Activated CD8-positive, alpha-beta memory T cell treated with anti-CD3 and anti-CD28 coated beads, Interleukin-2, amount 50 U/mL, for 1 hour (primary cell): ENCODE data around the gene SFMBT2.

Experiments
- DNase-seq: peaks from one replicate; pipeline ENCODE4 v3.0.0-alpha.2; 2020; ENCODE audit errors: extremely low read depth

The SFMBT2 gene

GRCh38 chr10:7425691-7426090 is 14.9 kb upstream of the SFMBT2 start:
- DNase-seq: no peak

- no peak for DNase-seq
Observed at GRCh38 chr10:7424919-7425318, 14.1 kb upstream of the SFMBT2 start.

- DNase-seq: no peak
Observed at GRCh38 chr10:7424315-7424714, 13.5 kb upstream of the SFMBT2 start.

DNA sequence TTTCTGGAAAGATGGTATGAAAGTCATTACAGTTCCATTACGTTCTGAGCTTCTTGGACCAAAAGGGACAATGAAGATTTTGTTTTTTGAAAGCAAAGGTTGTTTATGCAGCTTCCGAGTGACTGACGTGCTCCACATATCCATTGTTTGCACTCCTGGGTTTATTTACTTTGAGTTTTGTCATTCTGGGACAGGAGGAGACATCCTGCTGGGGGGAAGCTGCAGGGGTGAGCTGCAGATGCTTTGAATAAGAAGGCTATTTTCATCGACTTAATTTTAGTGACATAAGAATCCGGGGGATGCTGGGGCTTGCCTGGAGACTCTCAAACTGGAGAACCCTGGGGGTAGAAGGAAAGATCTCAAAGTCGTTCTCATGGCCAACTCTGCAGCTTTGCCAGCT is 12.7 kb upstream of the SFMBT2 start:
- DNase-seq: no peak

DNA sequence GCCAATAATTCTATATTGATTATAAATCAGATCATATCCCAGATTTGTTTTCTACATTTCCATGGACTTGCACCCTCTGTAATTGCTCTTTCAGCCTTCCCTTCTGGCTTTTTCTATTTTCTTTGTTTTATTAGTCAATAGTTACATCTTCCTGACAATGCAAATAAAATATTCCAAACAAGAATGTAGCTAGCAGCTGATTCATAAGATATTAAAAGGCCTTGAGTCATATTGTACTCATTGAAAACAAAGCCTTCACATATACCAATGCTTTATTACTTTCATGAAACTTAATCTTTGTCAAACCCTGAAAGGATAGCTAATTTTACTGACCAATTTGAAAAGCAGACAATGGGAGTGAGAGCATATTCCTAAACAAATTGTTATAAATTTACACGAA is 10.7 kb upstream of the SFMBT2 start:
- no peak for DNase-seq

- no peak for DNase-seq
Observed at GRCh38 chr10:7419998-7420397, 9.2 kb upstream of the SFMBT2 start.

- no peak for DNase-seq
Observed at GRCh38 chr10:7417807-7418206, 7.0 kb upstream of the SFMBT2 start.

DNA sequence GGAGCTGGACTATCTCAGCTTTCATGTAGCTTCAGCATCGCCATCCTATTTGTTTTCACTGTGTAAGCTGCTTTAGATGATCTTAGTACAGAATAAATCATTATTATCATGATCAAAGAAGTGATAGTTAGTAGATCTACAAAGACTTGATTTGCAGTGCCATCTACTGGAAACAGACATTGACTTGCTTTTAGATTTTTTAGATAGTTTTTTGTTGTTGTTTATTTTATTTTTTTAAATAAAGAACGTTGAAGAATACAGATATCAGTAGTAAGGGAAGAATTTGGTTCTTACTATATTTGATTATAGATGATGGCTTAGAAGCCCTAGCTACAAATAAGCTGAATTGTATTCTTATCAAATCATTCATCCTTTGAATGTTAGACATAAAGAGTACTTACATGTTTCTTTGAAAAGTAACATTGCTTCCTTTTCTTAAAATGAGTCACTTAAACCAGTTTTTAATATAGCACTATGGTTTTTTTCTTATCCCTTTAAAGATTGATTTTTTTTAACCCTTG is 6.3 kb upstream of the SFMBT2 start:
- no peak for DNase-seq

DNA sequence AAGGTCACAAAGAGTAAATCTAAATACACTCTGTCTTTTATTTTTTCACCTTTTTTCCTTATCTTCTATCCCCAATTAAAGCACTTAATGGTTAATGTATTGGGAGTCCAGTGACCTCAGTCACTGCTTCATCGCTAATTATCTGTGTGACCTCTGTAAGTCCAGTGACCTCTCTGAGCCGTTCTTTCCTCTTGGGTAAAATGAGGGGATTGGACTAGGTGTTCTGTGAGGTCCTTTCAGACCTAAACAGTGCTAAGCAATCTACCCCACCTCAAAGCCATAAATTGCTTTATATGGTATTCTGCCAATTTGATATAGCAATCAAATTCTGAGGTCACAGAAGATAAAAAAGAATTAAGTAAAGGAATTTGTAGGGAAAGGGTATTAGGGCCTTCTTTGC is 3.9 kb upstream of the SFMBT2 start:
- no peak for DNase-seq

GRCh38 chr10:7412928-7413282 is 2.1 kb upstream of the SFMBT2 start:
- no peak for DNase-seq

DNA sequence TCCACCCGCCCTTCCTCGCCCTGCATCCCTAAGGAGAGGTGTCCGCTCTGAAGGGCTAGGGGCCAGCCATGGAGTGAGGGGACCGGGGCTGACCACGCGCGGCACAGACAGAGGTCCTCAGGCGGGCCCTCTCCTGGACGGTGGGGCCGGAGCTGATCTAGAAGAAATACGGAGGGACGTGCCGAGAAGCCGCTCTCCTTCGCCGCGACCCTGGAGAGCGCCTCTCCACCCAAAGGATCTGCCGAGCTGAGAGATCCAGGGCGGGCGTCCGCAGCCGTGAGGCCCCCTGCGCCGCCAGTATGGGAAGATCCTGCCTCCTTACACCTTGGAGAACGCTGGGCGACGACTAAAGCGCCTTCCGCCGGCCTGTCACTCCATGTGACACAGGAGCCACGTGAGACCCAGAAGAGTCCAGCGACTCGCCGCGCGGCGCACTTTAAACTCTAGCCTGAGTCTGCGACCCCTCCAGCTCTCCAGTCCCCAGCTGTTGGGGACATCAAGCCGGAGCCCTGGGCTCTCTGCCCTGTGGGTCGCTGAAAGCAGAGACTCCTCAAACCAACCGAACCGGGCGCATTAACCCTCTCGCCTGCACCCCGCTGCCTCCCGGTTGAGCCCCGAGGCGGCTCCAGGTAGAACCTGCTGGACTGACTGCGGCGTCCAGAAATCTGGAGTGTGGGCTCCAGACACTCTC is 1.5 kb upstream of the SFMBT2 start:
- no peak for DNase-seq

GRCh38 chr10:7411671-7412128 is 866 bp upstream of the SFMBT2 start:
- no peak for DNase-seq

DNA sequence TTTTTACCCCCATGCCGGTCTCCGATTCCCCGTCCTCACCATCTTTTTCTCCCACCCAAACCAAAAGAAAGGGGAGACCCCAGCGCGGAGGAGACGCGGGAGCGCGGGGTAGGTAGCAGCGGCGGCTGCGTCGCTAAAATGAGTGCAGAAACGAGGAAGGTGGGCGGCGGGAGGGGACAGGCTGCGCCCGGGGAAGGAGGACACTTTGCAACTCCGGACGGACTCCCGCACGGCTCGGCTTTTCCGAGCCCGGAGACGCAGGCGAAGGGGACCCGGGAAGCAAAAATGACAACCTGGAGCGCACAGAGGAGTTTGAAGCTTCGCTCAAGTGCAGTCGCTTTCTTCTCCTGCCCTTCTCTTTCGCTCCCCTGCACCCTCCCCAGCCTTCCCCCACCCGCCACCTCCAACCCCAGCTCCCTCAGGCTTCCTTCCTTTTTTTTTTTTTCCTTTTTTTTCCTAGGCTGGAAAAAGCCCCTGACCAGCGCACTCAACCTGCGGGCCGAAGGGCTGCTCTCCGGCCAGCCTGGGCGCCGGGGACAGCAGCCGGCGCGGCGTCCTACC is 453 bp downstream of the SFMBT2 start:
- DNase-seq: no peak

DNA sequence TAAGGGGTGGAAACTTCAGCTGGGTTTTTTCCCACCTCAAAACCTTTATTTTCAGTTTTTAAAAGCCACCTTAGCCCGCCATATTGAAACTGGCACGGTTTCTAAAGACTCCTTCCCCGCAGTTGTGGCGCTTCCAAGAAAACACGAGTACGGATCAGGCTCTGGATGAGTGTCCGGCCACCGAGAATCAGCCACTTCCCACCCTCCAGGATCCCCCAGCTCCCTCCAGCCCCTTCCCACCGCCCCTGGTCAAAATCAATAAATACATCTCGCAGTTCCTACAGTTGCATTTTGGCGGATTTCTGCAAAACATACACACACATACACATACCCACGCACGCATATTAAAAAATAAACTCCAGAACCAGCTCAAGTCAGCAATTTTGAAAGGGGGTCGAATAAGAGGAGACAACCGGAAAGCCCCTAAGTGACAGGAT is 1.1 kb downstream of the SFMBT2 start:
- no peak for DNase-seq

- no peak for DNase-seq
Observed at GRCh38 chr10:7409045-7409731, 1.6 kb downstream of the SFMBT2 start.

DNA sequence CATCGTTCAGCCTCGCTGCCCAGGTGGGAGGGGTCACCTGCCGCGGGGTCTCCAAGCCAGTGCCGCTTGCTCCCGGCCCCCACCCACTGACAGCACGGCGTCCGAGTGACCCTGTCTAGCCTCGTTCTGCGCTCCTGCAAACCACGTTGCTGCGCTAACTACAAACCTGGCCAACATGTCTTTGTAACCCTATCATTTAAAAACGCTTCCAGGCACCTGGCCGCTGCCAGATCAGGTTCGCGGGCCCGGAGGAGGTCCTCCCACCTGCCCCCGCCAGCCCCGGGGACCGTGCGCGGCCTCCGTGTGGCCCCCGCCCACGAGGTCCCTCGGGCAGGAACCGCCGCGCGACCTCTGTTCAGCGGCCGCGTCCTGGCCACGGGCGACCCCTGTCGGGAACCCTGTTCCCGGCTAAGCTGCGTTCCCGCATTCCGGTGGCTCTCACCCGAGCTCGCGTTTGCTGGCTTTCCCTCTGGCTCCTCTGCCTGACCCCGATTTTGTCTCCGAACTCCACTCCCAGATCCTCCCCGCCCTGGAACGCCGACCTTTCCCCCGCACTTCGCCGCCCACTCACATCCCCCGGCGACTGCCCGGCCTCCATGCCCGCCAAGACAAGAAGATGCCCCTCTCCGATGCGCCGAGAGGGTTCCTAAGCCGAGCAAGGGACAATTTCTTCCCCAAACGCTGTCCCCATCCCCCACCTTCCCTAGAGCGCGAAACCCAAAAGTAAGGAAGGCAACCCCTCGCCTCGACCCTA is 2.4 kb downstream of the SFMBT2 start:
- no peak for DNase-seq

- DNase-seq: no peak
Observed at GRCh38 chr10:7407368-7408290, 3.2 kb downstream of the SFMBT2 start.

- no peak for DNase-seq
Observed at GRCh38 chr10:7406712-7407333, 4.0 kb downstream of the SFMBT2 start.

DNA sequence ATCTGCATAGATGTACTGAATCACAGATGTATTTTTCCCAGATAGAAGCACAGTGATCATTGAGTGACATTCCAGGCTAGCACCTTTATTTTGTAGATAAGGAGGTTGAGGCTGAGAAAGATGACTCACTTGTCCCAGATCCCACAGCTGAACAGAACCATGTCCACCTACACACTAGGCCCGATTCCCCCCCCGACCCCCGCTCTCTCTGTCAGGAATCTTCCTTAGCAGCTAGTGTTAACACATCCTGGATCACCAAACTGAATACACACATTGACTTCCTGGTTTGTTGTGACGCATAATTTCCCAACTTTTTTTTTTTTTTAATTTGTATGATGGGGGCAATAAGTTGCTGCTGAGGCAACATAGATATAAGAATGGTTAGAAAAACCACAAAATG is 5.2 kb downstream of the SFMBT2 start:
- no peak for DNase-seq

DNA sequence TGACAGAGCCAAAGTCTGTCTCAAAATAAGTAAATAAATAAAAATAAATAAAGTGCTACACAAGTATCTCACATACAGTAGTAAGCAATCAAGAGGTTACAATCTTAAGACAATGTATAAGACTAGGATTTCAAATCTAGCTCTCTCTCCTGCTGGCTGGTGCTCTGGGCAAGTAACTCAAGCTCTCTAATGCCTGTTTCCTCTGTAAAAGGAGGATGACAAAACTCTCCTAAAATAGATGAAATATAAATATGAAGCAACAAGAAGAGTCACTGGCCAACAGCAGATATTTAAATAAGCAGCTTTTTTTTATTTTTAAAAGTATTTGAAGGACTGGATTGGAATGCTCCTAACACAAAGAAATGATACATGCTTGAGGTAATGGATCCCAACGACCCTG is 7.2 kb downstream of the SFMBT2 start:
- no peak for DNase-seq

DNA sequence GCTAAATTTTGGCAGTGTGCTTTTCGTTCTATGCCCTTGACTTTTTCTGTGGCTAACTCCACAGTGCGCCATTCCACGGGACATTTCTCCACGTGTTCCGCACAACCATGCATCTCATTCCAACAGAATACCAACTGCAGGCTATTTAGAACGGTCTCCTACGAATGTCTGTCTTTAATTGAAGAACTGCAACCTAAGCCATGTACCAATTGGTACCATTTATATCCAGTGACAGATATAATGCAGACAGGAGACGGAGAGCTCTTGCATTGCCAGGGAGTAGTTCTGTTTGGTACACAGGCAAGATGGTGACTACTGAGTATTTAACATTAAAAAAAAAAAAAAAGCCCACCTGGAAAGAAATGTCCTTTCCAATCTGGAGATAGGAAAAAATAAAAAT is 9.1 kb downstream of the SFMBT2 start:
- DNase-seq: no peak
